RWPE2 (cell line): ENCODE measurements around the gene ARPC4.

Source experiments
- ATAC-seq: fragments of 200-7000 bp; cut with Tn5 transposase; 3 replicates; pipeline ENCODE4 v1.9.1; 2021; ENCODE audit warnings: low read depth
- DNase-seq: peaks from one replicate; pipeline ENCODE4 v3.0.0-alpha.2; 2020; ENCODE audit warnings: low spot score
- H3K27ac ChIP-seq: fragments of 450-650 bp; 2 replicates; pipeline ENCODE4 v1.5.1; 2017; ENCODE audit warnings: mild to moderate bottlenecking; ENCODE audit not compliant: poor library complexity, severe bottlenecking
- H3K27me3 ChIP-seq: fragments of 250-450 bp; sonication (Bioruptor Pico); 2 replicates; pipeline ENCODE4 v1.5.1; 2021; ENCODE audit warnings: mild to moderate bottlenecking, moderate library complexity; ENCODE audit not compliant: insufficient read depth, poor library complexity, severe bottlenecking
- H3K36me3 ChIP-seq: fragments of 250-450 bp; sonication (Bioruptor Pico); 2 replicates; pipeline ENCODE4 v1.5.1; 2020; ENCODE audit warnings: low read depth, mild to moderate bottlenecking, moderate library complexity
- H3K4me1 ChIP-seq: fragments of 250-450 bp; sonication (Bioruptor Pico); 2 replicates; pipeline ENCODE4 v1.5.1; 2021; ENCODE audit warnings: mild to moderate bottlenecking, moderate library complexity; ENCODE audit not compliant: insufficient read depth, poor library complexity, severe bottlenecking
- H3K4me3 ChIP-seq: fragments of 250-450 bp; sonication (Bioruptor Pico); 2 replicates; pipeline ENCODE4 v1.5.1; 2021; ENCODE audit warnings: mild to moderate bottlenecking, moderate library complexity; ENCODE audit not compliant: severe bottlenecking
- H3K9me3 ChIP-seq: fragments of 250-450 bp; sonication (Bioruptor Pico); 2 replicates; pipeline ENCODE4 v1.5.1; 2021; ENCODE audit warnings: mild to moderate bottlenecking, moderate library complexity; ENCODE audit not compliant: severe bottlenecking
- CTCF ChIP-seq: fragments of 450-650 bp; IDR thresholded peaks from one replicate; pipeline ENCODE4 v1.5.1; 2017; ENCODE audit warnings: mild to moderate bottlenecking, moderate library complexity; ENCODE audit not compliant: poor library complexity, severe bottlenecking

ARPC4 gene

GRCh38 chr3:9806137-9806536, 13.3 kb downstream of the ARPC4 start:
- no peaks in the 10 kb centered on the region for H3K27me3 ChIP-seq
- TF ChIP-seq CTCF = no peak
- no peaks in the 10 kb centered on the region for H3K4me1 ChIP-seq
- H3K9me3 ChIP-seq = no peaks in the 10 kb centered on the region
- no peak overlapping the region for H3K4me3 ChIP-seq
- ATAC-seq (no peak), DNase-seq (no peak)
- peaks cover 57% of the 10 kb centered on the region for H3K36me3 ChIP-seq
- H3K27ac ChIP-seq = no peak overlapping the region

GRCh38 chr3:9806688-9807589, 14.1 kb downstream of the ARPC4 start:
- peaks cover 50% of the 10 kb centered on the region for H3K36me3 ChIP-seq

GRCh38 chr3:9807981-9808344, 15.1 kb downstream of the ARPC4 start:
- H3K27me3 ChIP-seq = no peaks in the 10 kb centered on the region
- H3K27ac ChIP-seq = peak overlapping the region; percentile 61
- H3K4me1 ChIP-seq = no peaks in the 10 kb centered on the region
- peaks cover 44% of the 10 kb centered on the region for H3K36me3 ChIP-seq
- DNase-seq (no peak), ATAC-seq (no peak)
- TF ChIP-seq CTCF = no peak
- no peaks in the 10 kb centered on the region for H3K9me3 ChIP-seq
- no peak overlapping the region for H3K4me3 ChIP-seq

More at GRCh38 chr3:9806688-9807589, 14.1 kb downstream of the ARPC4 start:
- DNase-seq = no peak
- H3K9me3 ChIP-seq = no peaks in the 10 kb centered on the region
- no peak overlapping the region for H3K27ac ChIP-seq
- H3K4me3 ChIP-seq = no peak overlapping the region
- no peaks in the 10 kb centered on the region for H3K4me1 ChIP-seq
- ATAC-seq = no peak
- no peaks in the 10 kb centered on the region for H3K27me3 ChIP-seq
- TF ChIP-seq CTCF = no peak

DNA sequence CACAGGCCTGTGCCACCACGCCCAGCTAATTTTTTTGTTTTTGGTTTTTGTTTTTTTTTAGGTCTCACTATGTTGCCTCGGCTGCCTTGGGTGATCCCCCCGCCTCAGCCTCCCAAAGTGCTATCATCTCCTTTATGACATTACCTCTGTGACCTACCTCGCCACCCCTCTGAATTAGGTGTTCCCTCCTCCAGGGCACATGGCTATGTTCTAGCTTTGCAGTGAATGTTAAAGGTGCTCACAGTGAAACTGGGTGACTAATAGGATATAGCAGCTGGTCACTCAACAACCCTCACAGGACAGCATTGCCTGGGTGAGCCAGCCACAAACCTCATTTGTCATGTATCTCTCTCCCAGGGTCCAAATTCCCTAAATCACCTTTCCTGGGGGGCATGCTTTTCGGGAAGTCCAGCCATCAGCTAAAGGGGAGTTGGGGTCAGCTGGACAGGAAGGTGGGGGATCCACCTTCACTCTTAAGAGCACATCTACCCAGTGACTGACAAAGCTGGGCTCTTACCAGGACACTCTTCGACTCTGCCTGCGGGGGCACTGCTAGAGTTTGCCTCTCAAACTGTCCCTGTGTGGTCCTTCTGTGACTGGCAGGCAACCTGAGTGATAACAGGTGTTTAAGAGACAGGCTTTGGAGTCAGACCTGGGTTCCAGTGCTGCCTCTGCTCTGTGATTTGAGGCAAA, 15.6 kb downstream of the ARPC4 start:
- Histone ChIP-seq H3K9me3 (no peaks in the 10 kb centered on the region), H3K4me1 (no peaks in the 10 kb centered on the region), H3K27me3 (no peaks in the 10 kb centered on the region), H3K4me3 (no peak overlapping the region), H3K36me3 (peaks cover 38% of the 10 kb centered on the region), H3K27ac (peak overlapping the region; percentile 61)
- peak; percentile 53 for TF ChIP-seq CTCF
- ATAC-seq (peak; percentile 60), DNase-seq (no peak)
